Hepatocyte (in vitro differentiated cells): Measurements from ENCODE around the gene CREBBP. TPM values are rescaled to one million over a fixed set of nuclear protein-coding genes. Genes with fewer than 3 reads are reported as not detected.

Experiments used
- DNase-seq: peaks from one replicate; pipeline ENCODE4 v3.0.0-alpha.2; 2016; ENCODE audit warnings: low spot score
- H2AFZ ChIP-seq: fragments of 200-600 bp; sonication (generic); 2 replicates; pipeline ENCODE4 v1.6.0; 2016; ENCODE audit warnings: antibody characterized with exemption, mild to moderate bottlenecking
- H3K27ac ChIP-seq: fragments of 200-600 bp; sonication (generic); 2 replicates; pipeline ENCODE4 v1.5.1; 2016; ENCODE audit warnings: mild to moderate bottlenecking
- H3K27me3 ChIP-seq: fragments of 200-600 bp; sonication (generic); 2 replicates; pipeline ENCODE4 v1.6.1; 2016
- H3K36me3 ChIP-seq: fragments of 200-600 bp; sonication (generic); replicated peaks from 2 replicates; pipeline ENCODE4 v1.5.1; 2016; ENCODE audit warnings: low read depth; ENCODE audit not compliant: insufficient read depth
- H3K4me1 ChIP-seq: fragments of 200-600 bp; sonication (generic); 2 replicates; pipeline ENCODE4 v1.5.1; 2016; ENCODE audit warnings: mild to moderate bottlenecking, moderate library complexity; ENCODE audit not compliant: insufficient read depth
- H3K4me2 ChIP-seq: fragments of 200-600 bp; sonication (generic); 2 replicates; pipeline ENCODE4 v1.6.0; 2016
- H3K4me3 ChIP-seq: fragments of 200-600 bp; sonication (generic); 2 replicates; pipeline ENCODE4 v1.5.1; 2016; ENCODE audit warnings: mild to moderate bottlenecking
- H3K79me2 ChIP-seq: fragments of 200-600 bp; sonication (generic); 2 replicates; pipeline ENCODE4 v1.6.0; 2017; ENCODE audit warnings: mild to moderate bottlenecking
- H3K9me2 ChIP-seq: fragments of 200-600 bp; sonication (generic); replicated peaks from 2 replicates; pipeline ENCODE4 v1.6.0; 2017; ENCODE audit warnings: mild to moderate bottlenecking; ENCODE audit not compliant: insufficient read depth
- H3K9me3 ChIP-seq: fragments of 200-600 bp; sonication (generic); 2 replicates; pipeline ENCODE4 v1.5.1; 2016; ENCODE audit warnings: low read depth, mild to moderate bottlenecking
- H4K20me1 ChIP-seq: fragments of 200-600 bp; sonication (generic); 2 replicates; pipeline ENCODE4 v1.6.0; 2016; ENCODE audit warnings: mild to moderate bottlenecking; ENCODE audit not compliant: insufficient read depth, poor library complexity, severe bottlenecking
- EZH2 ChIP-seq: fragments of 200-600 bp; sonication (generic); IDR thresholded peaks from 2 replicates; pipeline ENCODE4 v1.6.1; 2016; ENCODE audit warnings: antibody characterized with exemption, mild to moderate bottlenecking, borderline replicate concordance
- EZH2phosphoT487 ChIP-seq: fragments of 200-600 bp; sonication (generic); IDR thresholded peaks from one replicate; pipeline ENCODE4 v1.6.1; 2018; ENCODE audit warnings: antibody characterized with exemption, mild to moderate bottlenecking, low read depth, moderate library complexity; ENCODE audit not compliant: unreplicated experiment, severe bottlenecking
- WGBS: methylation state at CpG from one replicate; pipeline ENCODE4 v1.1.6; 2016; ENCODE audit warnings: low lambda C conversion rate; ENCODE audit errors: missing lambda C conversion rate; 5-methylcytosine and 5-hydroxymethylcytosine counted together
- polyA plus RNA-seq: library from polyadenylated mRNA; unstranded; fragments of >200 nt; fragmentation: Nextera tagmentation; extraction: Ambion mirVana; gene quantifications from 2 replicates; pipeline ENCODE4 v1.2.1, GENCODE V29; 2016
- total RNA-seq: library from RNA; depleted of rRNA; stranded (reverse); fragments of >200 nt; gene quantifications from 2 replicates; pipeline ENCODE4 v1.2.3, GENCODE V29; 2014
- TF ChIP-seq, protein P1 (sequence below): fragments of 200-600 bp; sonication (generic); IDR thresholded peaks from 2 replicates; pipeline ENCODE4 v1.5.1; 2016; ENCODE audit warnings: antibody characterized with exemption, mild to moderate bottlenecking; ENCODE audit not compliant: poor library complexity

The CREBBP gene
- total and polyA plus RNA-seq, 2 experiments from 2014 or later, result 18.9 to 31.5 TPM

- Histone ChIP-seq H2AFZ (no peak overlapping the region), H3K79me2 (peaks cover 61% of the 10 kb centered on the region), H3K9me2 (no peaks in the 10 kb centered on the region), H3K27me3 (no peaks in the 10 kb centered on the region), H3K36me3 (no peaks in the 10 kb centered on the region), H3K4me1 (no peaks in the 10 kb centered on the region), H3K4me3 (no peak overlapping the region), H3K9me3 (no peaks in the 10 kb centered on the region), H3K27ac (no peak overlapping the region), H3K4me2 (no peak overlapping the region), H4K20me1 (no peaks in the 10 kb centered on the region)
- DNase-seq, result no peak
- WGBS, result 93% methylated on average over 7 of the region's 7 CpGs
- TF ChIP-seq EZH2phosphoT487 (no peak), EZH2 (no peak)
- TF ChIP-seq, protein P1, sequence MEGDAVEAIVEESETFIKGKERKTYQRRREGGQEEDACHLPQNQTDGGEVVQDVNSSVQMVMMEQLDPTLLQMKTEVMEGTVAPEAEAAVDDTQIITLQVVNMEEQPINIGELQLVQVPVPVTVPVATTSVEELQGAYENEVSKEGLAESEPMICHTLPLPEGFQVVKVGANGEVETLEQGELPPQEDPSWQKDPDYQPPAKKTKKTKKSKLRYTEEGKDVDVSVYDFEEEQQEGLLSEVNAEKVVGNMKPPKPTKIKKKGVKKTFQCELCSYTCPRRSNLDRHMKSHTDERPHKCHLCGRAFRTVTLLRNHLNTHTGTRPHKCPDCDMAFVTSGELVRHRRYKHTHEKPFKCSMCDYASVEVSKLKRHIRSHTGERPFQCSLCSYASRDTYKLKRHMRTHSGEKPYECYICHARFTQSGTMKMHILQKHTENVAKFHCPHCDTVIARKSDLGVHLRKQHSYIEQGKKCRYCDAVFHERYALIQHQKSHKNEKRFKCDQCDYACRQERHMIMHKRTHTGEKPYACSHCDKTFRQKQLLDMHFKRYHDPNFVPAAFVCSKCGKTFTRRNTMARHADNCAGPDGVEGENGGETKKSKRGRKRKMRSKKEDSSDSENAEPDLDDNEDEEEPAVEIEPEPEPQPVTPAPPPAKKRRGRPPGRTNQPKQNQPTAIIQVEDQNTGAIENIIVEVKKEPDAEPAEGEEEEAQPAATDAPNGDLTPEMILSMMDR, result no peak
Measured at GRCh38 chr16:3702082-3702481, 178.4 kb downstream of the CREBBP start.

DNA sequence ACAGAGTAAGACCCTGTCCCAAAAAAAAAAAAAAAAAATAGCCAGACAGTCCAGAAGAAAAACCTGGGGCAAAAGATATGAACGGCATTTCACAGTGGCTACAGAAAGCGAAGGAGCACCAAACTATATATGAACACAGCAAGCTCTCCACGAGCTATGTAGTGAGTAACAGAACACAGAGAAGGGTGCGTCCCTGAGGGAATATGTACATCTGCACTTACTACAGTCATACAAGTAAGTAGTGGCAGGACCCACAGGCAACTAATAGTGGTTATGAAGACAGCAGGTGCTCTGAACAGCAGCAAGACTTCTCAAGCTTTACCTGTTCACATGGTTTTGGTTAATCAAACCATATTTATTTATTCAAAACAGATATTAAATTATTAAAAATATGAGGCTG is 179.0 kb downstream of the CREBBP start:
- H3K27me3 ChIP-seq, result no peaks in the 10 kb centered on the region
- H3K36me3 ChIP-seq, result no peaks in the 10 kb centered on the region
- TF ChIP-seq EZH2phosphoT487 (no peak), EZH2 (no peak)
- TF ChIP-seq, protein P1, result no peak
- H3K4me2 ChIP-seq, result no peak overlapping the region
- H4K20me1 ChIP-seq, result no peaks in the 10 kb centered on the region
- no peak overlapping the region for H3K4me3 ChIP-seq
- H3K27ac ChIP-seq, result no peak overlapping the region
- no peak overlapping the region for H2AFZ ChIP-seq
- H3K9me3 ChIP-seq, result no peaks in the 10 kb centered on the region
- peaks cover 57% of the 10 kb centered on the region for H3K79me2 ChIP-seq
- DNase-seq, result no peak
- peaks cover 2% of the 10 kb centered on the region for H3K4me1 ChIP-seq
- WGBS, result 91% methylated on average over 4 of the region's 4 CpGs
- H3K9me2 ChIP-seq, result no peaks in the 10 kb centered on the region

- Histone ChIP-seq H3K4me3 (no peak overlapping the region), H4K20me1 (no peaks in the 10 kb centered on the region), H3K36me3 (no peaks in the 10 kb centered on the region), H3K4me2 (no peak overlapping the region), H3K9me2 (no peaks in the 10 kb centered on the region), H3K79me2 (peaks cover 53% of the 10 kb centered on the region), H3K27ac (no peak overlapping the region), H3K4me1 (peaks cover 14% of the 10 kb centered on the region), H3K9me3 (no peaks in the 10 kb centered on the region), H3K27me3 (no peaks in the 10 kb centered on the region), H2AFZ (no peak overlapping the region)
- 85% methylated on average over 4 of the region's 4 CpGs for WGBS
- no peak for DNase-seq
- TF ChIP-seq EZH2phosphoT487, result no peak
- TF ChIP-seq EZH2, result no peak
Measured at GRCh38 chr16:3698941-3699340, 181.6 kb downstream of the CREBBP start.

GRCh38 chr16:3696425-3697218 is 183.9 kb downstream of the CREBBP start:
- 74% methylated on average over 13 of the region's 13 CpGs for WGBS
- H3K9me3 ChIP-seq, result no peaks in the 10 kb centered on the region
- H3K36me3 ChIP-seq, result no peaks in the 10 kb centered on the region
- peak; percentile 62 for DNase-seq
- peak overlapping the region; percentile 97 for H3K27ac ChIP-seq
- TF ChIP-seq EZH2phosphoT487 (no peak), EZH2 (no peak)
- TF ChIP-seq, protein P1, result no peak
- peak overlapping the region; percentile 23 for H2AFZ ChIP-seq
- no peaks in the 10 kb centered on the region for H3K9me2 ChIP-seq
- no peaks in the 10 kb centered on the region for H3K27me3 ChIP-seq
- peak overlapping the region; percentile 72 for H3K4me2 ChIP-seq
- H3K4me1 ChIP-seq, result peaks cover 14% of the 10 kb centered on the region
- H3K4me3 ChIP-seq, result no peak overlapping the region
- H4K20me1 ChIP-seq, result no peaks in the 10 kb centered on the region
- H3K79me2 ChIP-seq, result peaks cover 65% of the 10 kb centered on the region
